CD14-positive monocyte (primary cell): ENCODE data around the gene LPCAT1. TPM values are rescaled to one million over a fixed set of nuclear protein-coding genes. Genes with fewer than 3 reads are reported as not detected.
A peak's percentile ranks its signal among the peaks of the same experiment; 100 is the strongest.

Experiments
- DNase-seq, 3 donors: peaks; one replicate each; pipeline ENCODE4 v3.0.0-alpha.2; 2011 to 2022
- H2AFZ ChIP-seq: 2 replicates; pipeline ENCODE4 v1.6.0; 2012; ENCODE audit warnings: mild to moderate bottlenecking, low read depth, low read length, inconsistent platforms; ENCODE audit not compliant: insufficient read depth, poor library complexity, severe bottlenecking
- H3K27ac ChIP-seq, 2 donors: 1 replicate in 1 of 2; 2 replicates in 1 of 2; pipeline ENCODE4 v1.5.1; 2012 to 2013; ENCODE audit warnings: low read length in 2 of 2, control low read depth in 1 of 2, inconsistent platforms in 1 of 2, low read depth in 1 of 2, mild to moderate bottlenecking in 1 of 2
- H3K27me3 ChIP-seq, 2 donors: one replicate each; pipeline versions ENCODE4 v1.6.0 to v1.6.1; 2011 to 2013; ENCODE audit warnings: low read length in 2 of 2; ENCODE audit not compliant: control insufficient read depth in 2 of 2, insufficient read depth in 2 of 2
- H3K36me3 ChIP-seq, 2 donors: replicated peaks in 1 of 2; 1 replicate in 1 of 2; 2 replicates in 1 of 2; pipeline versions ENCODE4 v1.5.1 to v1.6.1; 2012 to 2013; ENCODE audit warnings: low read length in 2 of 2, control low read depth in 1 of 2, inconsistent platforms in 1 of 2, mild to moderate bottlenecking in 1 of 2; ENCODE audit not compliant: insufficient read depth in 2 of 2, control insufficient read depth in 1 of 2
- H3K4me1 ChIP-seq, 2 donors: 1 replicate in 1 of 2; 2 replicates in 1 of 2; pipeline versions ENCODE4 v1.5.1 to v1.6.1; 2012 to 2013; ENCODE audit warnings: low read length in 2 of 2, control low read depth in 1 of 2, inconsistent platforms in 1 of 2, mild to moderate bottlenecking in 1 of 2, moderate library complexity in 1 of 2; ENCODE audit not compliant: insufficient read depth in 2 of 2, control insufficient read depth in 1 of 2
- H3K4me2 ChIP-seq: replicated peaks from 2 replicates; pipeline ENCODE3; 2012; ENCODE audit warnings: low read length, moderate library complexity, mild to moderate bottlenecking; ENCODE audit not compliant: poor library complexity, severe bottlenecking; ENCODE audit errors: extremely low read depth
- H3K4me3 ChIP-seq, 3 experiments: fragments of 200-600 bp in 1 of 3; sonication (generic) in 1 of 3; replicated peaks in 1 of 3; 1 replicate in 2 of 3; 2 replicates in 1 of 3; pipeline ENCODE4 v1.5.1; 2011 to 2013; ENCODE audit warnings: low read length in 3 of 3, mild to moderate bottlenecking in 3 of 3, control low read depth in 2 of 3, low read depth in 2 of 3, inconsistent platforms in 1 of 3, moderate library complexity in 1 of 3
- H3K79me2 ChIP-seq: 2 replicates; pipeline ENCODE4 v1.6.0; 2012; ENCODE audit warnings: mild to moderate bottlenecking, control low read depth, inconsistent platforms, low read length, moderate library complexity; ENCODE audit not compliant: insufficient read depth
- H3K9ac ChIP-seq: 2 replicates; pipeline ENCODE4 v1.6.0; 2017; ENCODE audit warnings: low read length, mild to moderate bottlenecking; ENCODE audit not compliant: insufficient read depth, poor library complexity, severe bottlenecking
- H3K9me3 ChIP-seq, 2 donors: replicated peaks in 1 of 2; 1 replicate in 1 of 2; 2 replicates in 1 of 2; pipeline versions ENCODE4 v1.5.1 to v1.6.1; 2012 to 2013; ENCODE audit warnings: low read length in 2 of 2, control low read depth in 1 of 2; ENCODE audit not compliant: control insufficient read depth in 1 of 2, insufficient read depth in 1 of 2
- H4K20me1 ChIP-seq: 2 replicates; pipeline ENCODE4 v1.6.0; 2012; ENCODE audit warnings: mild to moderate bottlenecking, low read length, control low read depth, moderate library complexity; ENCODE audit not compliant: insufficient read depth
- H3K27ac Mint-ChIP-seq, 7 donors: one replicate each; pipeline ENCODE4 v1.8.0; 2020; ENCODE audit warnings: mild to moderate bottlenecking in 7 of 7, mixed read lengths in 7 of 7, moderate library complexity in 6 of 7, inconsistent platforms in 2 of 7
- H3K27me3 Mint-ChIP-seq, 3 donors: one replicate each; pipeline ENCODE4 v1.8.0; 2021 to 2022; ENCODE audit warnings: low read depth in 3 of 3, mild to moderate bottlenecking in 3 of 3, mixed read lengths in 3 of 3, moderate library complexity in 3 of 3, inconsistent platforms in 1 of 3
- H3K36me3 Mint-ChIP-seq, 2 donors: one replicate each; pipeline ENCODE4 v1.8.0; 2020; ENCODE audit warnings: mixed read lengths in 2 of 2, inconsistent platforms in 1 of 2, mild to moderate bottlenecking in 1 of 2
- H3K4me1 Mint-ChIP-seq: one replicate; pipeline ENCODE4 v1.8.0; 2020; ENCODE audit warnings: mild to moderate bottlenecking, mixed read lengths
- H3K4me3 Mint-ChIP-seq, 2 donors: one replicate each; pipeline ENCODE4 v1.8.0; 2020; ENCODE audit warnings: mild to moderate bottlenecking in 2 of 2, mixed read lengths in 2 of 2, moderate library complexity in 1 of 2
- H3K9me3 Mint-ChIP-seq, 7 donors: one replicate each; pipeline ENCODE4 v1.8.0; 2020 to 2022; ENCODE audit warnings: mixed read lengths in 7 of 7, mild to moderate bottlenecking in 6 of 7, moderate library complexity in 6 of 7, inconsistent platforms in 2 of 7
- CTCF ChIP-seq: fragments of 200-600 bp; IDR thresholded peaks from one replicate; pipeline ENCODE4 v1.8.0; 2022; ENCODE audit warnings: antibody characterized with exemption, mild to moderate bottlenecking
- WGBS: methylation state at CpG from one replicate; pipeline ENCODE4 v1.1.5; 2013; ENCODE audit warnings: missing lambda C conversion rate; ENCODE audit not compliant: insufficient coverage; 5-methylcytosine and 5-hydroxymethylcytosine counted together
- intact Hi-C, 2 donors: fragments of 100-400 bp; cut with micrococcal nuclease; formaldehyde crosslinking; loops; one replicate each; pipeline versions ENCODE4 v1.15.0 to v1.15.1; 2023
- polyA plus RNA-seq, 3 donors: library from polyadenylated mRNA; depleted of rRNA in 1 of 3; unstranded in 2 of 3; stranded (reverse) in 1 of 3; fragments of 300-500 nt in 2 of 3; fragments of >200 nt in 1 of 3; fragmentation: Illumina TruSeq in 2 of 3; gene quantifications; 1 replicate in 2 of 3; 2 replicates in 1 of 3; pipeline ENCODE4 v1.2.3, GENCODE V29; 2012 to 2021

LPCAT1 gene
- polyA plus RNA-seq, 3 donors, result 34.1 to 53.9 (median 34.8) TPM

GRCh38 chr5:1507457-1507856 lies 16.3 kb downstream of the LPCAT1 start:
- Histone ChIP-seq H3K4me3 (no peak overlapping the region), H3K4me2 (no peak overlapping the region), H2AFZ (no peak overlapping the region), H3K4me1 (peaks cover 51 to 56% of the 10 kb centered on the region in 2 donors), H3K36me3 (peaks cover 25 to 53% of the 10 kb centered on the region in 2 donors), H3K9me3 (no peaks in the 10 kb centered on the region), H3K9ac (no peak overlapping the region), H3K27me3 (no peaks in the 10 kb centered on the region), H4K20me1 (peaks cover 49% of the 10 kb centered on the region), H3K27ac (peak overlapping the region; percentile 17 to 19), H3K79me2 (peaks cover 87% of the 10 kb centered on the region)
- H3K27ac Mint-ChIP-seq, result peak overlapping the region in 5 of 7 donors; percentile 17 to 78 (median 58)
- peak overlapping the region in 1 of 2 donors; percentile 37 for H3K4me3 Mint-ChIP-seq
- DNase-seq, result no peak
- TF ChIP-seq CTCF, result no peak
- H3K4me1 Mint-ChIP-seq, result peaks cover 60% of the 10 kb centered on the region
- H3K36me3 Mint-ChIP-seq, result peaks cover 52 to 64% of the 10 kb centered on the region in 2 donors
- peaks cover 0 to 2% (median 0%) of the 10 kb centered on the region in 7 donors for H3K9me3 Mint-ChIP-seq
- peaks cover 0 to 3% (median 0%) of the 10 kb centered on the region in 3 donors for H3K27me3 Mint-ChIP-seq
- WGBS, result 96% methylated on average over 17 of the region's 17 CpGs
- intact Hi-C loops, result no loop called here

GRCh38 chr5:1507014-1507375 lies 16.8 kb downstream of the LPCAT1 start:
- Mint-ChIP-seq H3K27ac (peak overlapping the region in 5 of 7 donors; percentile 37 to 68 (median 56)), H3K9me3 (peaks cover 0 to 2% (median 0%) of the 10 kb centered on the region in 7 donors), H3K27me3 (peaks cover 0 to 5% (median 0%) of the 10 kb centered on the region in 3 donors), H3K4me1 (peaks cover 63% of the 10 kb centered on the region), H3K36me3 (peaks cover 51 to 60% of the 10 kb centered on the region in 2 donors), H3K4me3 (no peak overlapping the region)
- Histone ChIP-seq H3K4me1 (peaks cover 56 to 61% of the 10 kb centered on the region in 2 donors), H3K9me3 (no peaks in the 10 kb centered on the region), H3K4me3 (no peak overlapping the region), H3K36me3 (peaks cover 20 to 48% of the 10 kb centered on the region in 2 donors), H3K79me2 (peaks cover 86% of the 10 kb centered on the region), H3K4me2 (no peak overlapping the region), H4K20me1 (peaks cover 46% of the 10 kb centered on the region), H3K27me3 (no peaks in the 10 kb centered on the region), H3K9ac (no peak overlapping the region), H3K27ac (peak overlapping the region; percentile 17 to 19), H2AFZ (no peak overlapping the region)
- DNase-seq, result no peak
- 89% methylated on average over 8 of the region's 11 CpGs for WGBS
- TF ChIP-seq CTCF, result no peak
- intact Hi-C loops, result no loop called here
